Brain microvascular endothelial cell (primary cell): Measurements from ENCODE around the gene PCDHGC3.

Experiments used
- DNase-seq: peaks from one replicate; pipeline ENCODE4 v3.0.0-alpha.2; 2020
- H3K27ac ChIP-seq: fragments of 250-450 bp; sonication (Bioruptor Pico); 2 replicates; pipeline ENCODE4 v1.5.1; 2020; ENCODE audit warnings: mild to moderate bottlenecking, moderate library complexity
- H3K27me3 ChIP-seq: fragments of 250-450 bp; sonication (Bioruptor Pico); replicated peaks from 2 replicates; pipeline ENCODE4 v1.5.1; 2020; ENCODE audit warnings: mild to moderate bottlenecking
- H3K36me3 ChIP-seq: fragments of 250-450 bp; sonication (Bioruptor Pico); replicated peaks from 2 replicates; pipeline ENCODE4 v1.5.1; 2020; ENCODE audit warnings: mild to moderate bottlenecking
- H3K4me3 ChIP-seq: 2 replicates; pipeline ENCODE4 v1.5.1; 2011; ENCODE audit warnings: low read depth, mild to moderate bottlenecking, control low read depth, low read length, moderate library complexity
- in situ Hi-C: cut with HindIII; loops from 2 replicates; pipeline ENCODE4 v1.10.0; 2017; ENCODE audit warnings: low sequenced_read_pairs, low pct_ligation_motif_present
- TF ChIP-seq, protein P1 (sequence below): IDR thresholded peaks from 2 replicates; pipeline ENCODE4 v1.5.1; 2011; ENCODE audit warnings: low read depth, mild to moderate bottlenecking, moderate library complexity, low read length, control low read depth, inconsistent platforms; ENCODE audit errors: missing control alignments

The PCDHGC3 gene

DNA sequence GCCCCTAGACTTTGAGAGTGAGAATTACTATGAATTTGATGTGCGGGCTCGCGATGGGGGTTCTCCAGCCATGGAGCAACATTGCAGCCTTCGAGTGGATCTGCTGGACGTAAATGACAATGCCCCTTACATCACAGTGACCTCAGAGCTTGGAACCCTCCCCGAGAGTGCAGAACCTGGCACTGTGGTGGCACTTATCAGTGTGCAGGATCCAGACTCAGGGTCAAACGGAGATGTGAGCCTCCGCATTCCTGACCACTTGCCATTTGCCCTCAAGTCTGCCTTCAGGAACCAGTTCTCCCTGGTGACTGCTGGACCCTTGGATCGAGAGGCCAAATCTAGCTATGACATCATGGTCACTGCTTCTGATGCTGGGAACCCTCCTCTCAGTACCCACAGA, 10.3 kb downstream of the PCDHGC3 start:
- Histone ChIP-seq H3K4me3 (no peak overlapping the region), H3K27me3 (no peaks in the 10 kb centered on the region), H3K27ac (no peak overlapping the region), H3K36me3 (peaks cover 3% of the 10 kb centered on the region)
- no peak for DNase-seq
- TF ChIP-seq, protein P1, sequence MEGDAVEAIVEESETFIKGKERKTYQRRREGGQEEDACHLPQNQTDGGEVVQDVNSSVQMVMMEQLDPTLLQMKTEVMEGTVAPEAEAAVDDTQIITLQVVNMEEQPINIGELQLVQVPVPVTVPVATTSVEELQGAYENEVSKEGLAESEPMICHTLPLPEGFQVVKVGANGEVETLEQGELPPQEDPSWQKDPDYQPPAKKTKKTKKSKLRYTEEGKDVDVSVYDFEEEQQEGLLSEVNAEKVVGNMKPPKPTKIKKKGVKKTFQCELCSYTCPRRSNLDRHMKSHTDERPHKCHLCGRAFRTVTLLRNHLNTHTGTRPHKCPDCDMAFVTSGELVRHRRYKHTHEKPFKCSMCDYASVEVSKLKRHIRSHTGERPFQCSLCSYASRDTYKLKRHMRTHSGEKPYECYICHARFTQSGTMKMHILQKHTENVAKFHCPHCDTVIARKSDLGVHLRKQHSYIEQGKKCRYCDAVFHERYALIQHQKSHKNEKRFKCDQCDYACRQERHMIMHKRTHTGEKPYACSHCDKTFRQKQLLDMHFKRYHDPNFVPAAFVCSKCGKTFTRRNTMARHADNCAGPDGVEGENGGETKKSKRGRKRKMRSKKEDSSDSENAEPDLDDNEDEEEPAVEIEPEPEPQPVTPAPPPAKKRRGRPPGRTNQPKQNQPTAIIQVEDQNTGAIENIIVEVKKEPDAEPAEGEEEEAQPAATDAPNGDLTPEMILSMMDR, result no peak
- in situ Hi-C loops, result no loop called here

DNA sequence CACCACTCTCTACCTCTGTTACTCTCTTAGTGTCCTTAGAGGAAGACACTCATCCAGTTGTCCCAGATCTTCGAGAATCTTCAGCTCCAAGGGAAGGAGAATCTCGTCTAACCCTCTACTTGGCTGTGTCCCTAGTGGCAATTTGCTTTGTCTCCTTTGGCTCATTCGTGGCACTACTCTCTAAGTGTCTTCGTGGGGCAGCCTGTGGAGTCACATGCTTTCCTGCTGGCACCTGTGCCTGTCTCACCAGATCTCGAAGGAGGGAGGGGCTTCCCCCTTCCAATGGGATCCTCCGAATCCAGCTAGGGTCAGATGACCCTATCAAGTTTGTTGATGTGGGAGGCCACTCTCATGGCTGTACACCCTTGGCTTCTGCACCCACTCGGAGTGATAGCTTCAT, 11.4 kb downstream of the PCDHGC3 start:
- Histone ChIP-seq H3K4me3 (no peak overlapping the region), H3K36me3 (peaks cover 3% of the 10 kb centered on the region), H3K27ac (no peak overlapping the region), H3K27me3 (no peaks in the 10 kb centered on the region)
- no peak for DNase-seq
- in situ Hi-C loops, result no loop called here
- TF ChIP-seq, protein P1, result no peak

DNA sequence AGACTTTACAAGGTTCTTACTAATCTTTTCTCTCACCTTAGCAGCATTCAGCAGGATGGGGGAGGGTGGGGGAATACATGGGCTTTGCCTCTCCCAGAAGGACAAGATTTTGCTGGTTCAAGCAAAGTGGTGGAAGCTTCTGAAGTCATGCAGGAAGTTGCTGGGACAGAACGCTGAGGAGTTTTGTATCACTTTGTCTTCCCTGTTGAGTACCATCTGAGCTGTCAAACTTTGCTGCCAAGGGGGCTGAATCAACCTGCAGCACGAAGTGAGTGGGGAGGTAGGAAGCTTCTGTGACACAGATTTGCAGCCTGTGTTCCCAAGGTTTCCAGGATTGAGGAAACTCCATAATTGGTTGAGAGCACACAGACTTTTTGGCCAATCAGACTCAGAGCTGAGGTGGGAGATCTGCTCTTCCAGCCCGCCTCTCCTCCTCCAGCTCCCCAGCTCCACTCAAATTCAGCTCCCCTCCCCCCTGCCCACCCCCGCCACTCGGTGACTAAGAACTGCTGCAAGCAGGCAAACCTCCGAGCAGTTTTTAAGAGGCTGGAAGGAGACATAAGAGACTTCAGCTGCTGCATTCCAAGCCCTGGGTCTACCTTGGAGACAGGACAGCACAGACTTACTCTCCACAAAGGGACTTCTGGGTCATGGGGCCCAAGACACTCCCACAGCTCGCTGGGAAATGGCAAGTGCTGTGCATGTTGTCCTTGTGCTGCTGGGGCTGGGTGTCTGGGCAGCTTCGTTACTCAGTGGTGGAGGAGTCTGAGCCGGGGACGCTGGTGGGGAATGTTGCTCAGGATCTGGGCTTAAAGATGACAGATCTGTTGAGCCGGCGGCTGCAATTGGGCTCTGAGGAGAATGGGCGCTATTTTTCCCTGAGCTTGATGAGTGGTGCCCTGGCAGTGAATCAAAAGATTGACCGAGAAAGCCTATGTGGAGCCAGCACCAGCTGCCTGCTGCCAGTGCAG, 13.1 kb downstream of the PCDHGC3 start, which contains the start of gene PCDHGC5:
Gene PCDHGC5 (plus strand): TSS at position 491 of the 971 bp plus-strand sequence. CDS start 160 bp downstream, at position 651.
- Histone ChIP-seq H3K27ac (peak within 1 kb of the TSS; percentile 8), H3K27me3 (no peaks in the 10 kb centered on the region), H3K36me3 (peaks cover 3% of the 10 kb centered on the region), H3K4me3 (peak within 1 kb of the TSS; percentile 20)
- peak; percentile 51 for DNase-seq
- TF ChIP-seq, protein P1, result no peak
- in situ Hi-C loops, result no loop called here

DNA sequence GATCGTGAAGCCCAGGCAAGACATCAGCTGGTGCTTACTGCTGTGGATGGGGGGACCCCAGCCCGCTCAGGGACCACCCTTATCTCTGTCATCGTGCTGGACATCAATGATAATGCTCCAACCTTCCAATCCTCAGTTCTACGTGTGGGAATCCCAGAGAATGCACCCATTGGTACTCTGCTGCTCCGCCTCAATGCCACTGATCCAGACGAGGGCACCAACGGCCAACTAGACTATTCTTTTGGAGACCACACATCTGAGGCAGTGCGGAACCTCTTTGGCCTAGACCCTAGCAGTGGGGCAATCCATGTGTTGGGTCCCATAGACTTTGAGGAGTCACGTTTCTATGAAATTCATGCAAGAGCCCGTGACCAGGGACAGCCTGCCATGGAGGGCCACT, 14.1 kb downstream of the PCDHGC3 start:
- no peak overlapping the region for H3K4me3 ChIP-seq
- no peak overlapping the region for H3K27ac ChIP-seq
- TF ChIP-seq, protein P1, result no peak
- H3K36me3 ChIP-seq, result peaks cover 3% of the 10 kb centered on the region
- H3K27me3 ChIP-seq, result no peaks in the 10 kb centered on the region
- in situ Hi-C loops, result no loop called here
- no peak for DNase-seq

DNA sequence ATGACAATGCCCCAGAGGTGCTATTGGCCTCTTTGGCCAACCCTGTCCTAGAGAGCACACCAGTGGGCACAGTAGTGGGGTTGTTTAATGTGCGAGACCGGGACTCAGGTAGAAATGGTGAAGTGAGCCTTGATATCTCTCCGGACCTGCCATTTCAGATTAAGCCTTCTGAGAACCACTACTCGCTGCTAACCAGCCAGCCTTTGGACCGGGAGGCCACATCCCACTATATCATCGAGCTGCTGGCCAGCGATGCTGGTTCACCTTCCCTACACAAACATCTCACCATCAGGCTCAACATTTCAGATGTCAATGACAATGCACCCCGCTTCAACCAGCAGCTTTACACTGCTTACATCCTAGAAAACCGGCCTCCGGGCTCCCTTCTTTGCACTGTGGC, 14.5 kb downstream of the PCDHGC3 start:
- TF ChIP-seq, protein P1, result no peak
- Histone ChIP-seq H3K4me3 (no peak overlapping the region), H3K27ac (no peak overlapping the region), H3K27me3 (no peaks in the 10 kb centered on the region), H3K36me3 (peaks cover 3% of the 10 kb centered on the region)
- DNase-seq, result no peak
- in situ Hi-C loops, result no loop called here
